ENCODE results near the gene CASP5. TPM values are rescaled to one million over a fixed set of nuclear protein-coding genes. Genes with fewer than 3 reads are reported as not detected.

Gene CASP5
- total RNA-seq, 4 donors from 2014 or later: 0.50 to 0.57 TPM; not detected in 2

GRCh38 chr11:104957280-104957679 lies 65.7 kb downstream of the CASP5 start:
- TF ChIP-seq POLR2A (IDR thresholded peaks at IDR 0.05; ENCODE audit: low read depth): no peak
- TF ChIP-seq POLR2AphosphoS5 (IDR thresholded peaks at IDR 0.05): no peak
- TF ChIP-seq CTCF (IDR thresholded peaks at IDR 0.05): no peak
- TF ChIP-seq EP300 (IDR thresholded peaks at IDR 0.05): no peak
- peaks cover 0 to 12% (median 3%) of the 10 kb centered on the region in 4 donors for H3K4me1 ChIP-seq
- 75% methylated on average over 3 of the region's 3 CpGs for WGBS

GRCh38 chr11:104956528-104956927 lies 66.4 kb downstream of the CASP5 start:
- TF ChIP-seq POLR2A (IDR thresholded peaks at IDR 0.05; ENCODE audit: low read depth): no peak
- no peak for TF ChIP-seq POLR2AphosphoS5 (IDR thresholded peaks at IDR 0.05)
- no peak for TF ChIP-seq EP300 (IDR thresholded peaks at IDR 0.05)
- TF ChIP-seq CTCF (IDR thresholded peaks at IDR 0.05): no peak
- no peak overlapping the region for H3K27ac ChIP-seq (replicated peaks in 1 of 4)
- peaks cover 0 to 24% (median 11%) of the 10 kb centered on the region in 4 donors for H3K36me3 ChIP-seq
- peaks cover 0 to 12% (median 3%) of the 10 kb centered on the region in 4 donors for H3K4me1 ChIP-seq
- H3K9me3 ChIP-seq: no peaks in the 10 kb centered on the region
- H3K4me3 ChIP-seq: no peak overlapping the region
- DNase-seq (ENCODE audit: extremely low spot score): no peak
- no peaks in the 10 kb centered on the region for H3K27me3 ChIP-seq
- intact Hi-C loops (cut with DNase I): no loop called here

More at GRCh38 chr11:104957280-104957679, 65.7 kb downstream of the CASP5 start:
- Histone ChIP-seq H3K9me3 (no peaks in the 10 kb centered on the region), H3K27me3 (no peaks in the 10 kb centered on the region), H3K36me3 (peaks cover 0 to 18% (median 9%) of the 10 kb centered on the region in 4 donors), H3K4me3 (no peak overlapping the region), H3K27ac (replicated peaks in 1 of 4) (no peak overlapping the region)
- no peak for DNase-seq (ENCODE audit: extremely low spot score)
- intact Hi-C loops (cut with DNase I): no loop called here

GRCh38 chr11:104946907-104947306 lies 76.1 kb downstream of the CASP5 start:
- intact Hi-C loops (cut with DNase I): no loop called here
- TF ChIP-seq CTCF (IDR thresholded peaks at IDR 0.05) (peak; percentile 25 to 55 (median 42)), POLR2A (IDR thresholded peaks at IDR 0.05; ENCODE audit: low read depth) (no peak)
- no peak for DNase-seq (ENCODE audit: extremely low spot score)
- Histone ChIP-seq H3K27me3 (no peaks in the 10 kb centered on the region), H3K9me3 (no peaks in the 10 kb centered on the region), H3K36me3 (peaks cover 4 to 85% (median 43%) of the 10 kb centered on the region in 4 donors), H3K4me1 (no peaks in the 10 kb centered on the region), H3K4me3 (no peak overlapping the region), H3K27ac (replicated peaks in 1 of 4) (no peak overlapping the region)
- WGBS: 31% methylated on average over 2 of the region's 2 CpGs

Other genes starting within 250 kb of the CASP5 start
- 1 to 10 TPM in 3 of 4 donors, under 1 TPM in 1; 0.69 to 2.6 (median 1.4) TPM for gene CASP12, start 124.7 kb downstream of the CASP5 start, total RNA-seq
- gene CASP4, start 54.6 kb downstream of the CASP5 start, total RNA-seq: 100 to 1,000 TPM in 1 of 4 donors, 10 to 100 TPM in 3; 21.3 to 107 (median 23.2) TPM
- 10 to 100 TPM in 2 of 4 donors, 1 to 10 TPM in 2; 3.7 to 11.1 (median 8.0) TPM for gene CASP1, start 12.0 kb upstream of the CASP5 start, total RNA-seq
- gene CARD16, start 22.2 kb upstream of the CASP5 start, total RNA-seq: 1 to 10 TPM in 3 of 4 donors, not detected in 1; 2.5 to 9.4 (median 3.4) TPM
- not detected for gene CARD18, start 116.6 kb upstream of the CASP5 start, total RNA-seq

Measured in esophagus muscularis mucosa (tissue), 4 donors.